GM18861 (cell line): ENCODE measurements around the gene SERPINB3.
"Not testable (repeated sequence)": the region's sequence is repeated elsewhere in the genome, so short reads cannot be mapped to it uniquely, and the experiment has no call there.

Experiments used
- ATAC-seq: cut with Tn5 transposase; IDR thresholded peaks from one replicate; pipeline ENCODE4 v1.9.1; 2021; ENCODE audit not compliant: unreplicated experiment

The SERPINB3 gene

GRCh38 chr18:63648241-63648640, 13.5 kb downstream of the SERPINB3 start:
- no peak for ATAC-seq

GRCh38 chr18:63646936-63647335, 14.8 kb downstream of the SERPINB3 start:
- ATAC-seq = no peak

- ATAC-seq = not testable (repeated sequence)
These were observed 17.0 kb downstream of the SERPINB3 start for GRCh38 chr18:63644694-63645093.

GRCh38 chr18:63644142-63644541, 17.6 kb downstream of the SERPINB3 start, which contains the start of gene SERPINB4:
SERPINB4 (minus strand) TSS chr18:63644256; CDS start chr18:63643577, 679 bp downstream.
- ATAC-seq = not testable (repeated sequence)

GRCh38 chr18:63642668-63643356, 18.9 kb downstream of the SERPINB3 start:
- ATAC-seq = not testable (repeated sequence)

GRCh38 chr18:63641157-63641680, 20.5 kb downstream of the SERPINB3 start:
- ATAC-seq = not testable (repeated sequence)

GRCh38 chr18:63637703-63638102, 24.0 kb downstream of the SERPINB3 start:
- ATAC-seq = no peak

GRCh38 chr18:63627819-63628218, 33.9 kb downstream of the SERPINB3 start:
- ATAC-seq = no peak

GRCh38 chr18:63626431-63626830, 35.3 kb downstream of the SERPINB3 start:
- no peak for ATAC-seq

GRCh38 chr18:63624863-63625262, 36.8 kb downstream of the SERPINB3 start:
- ATAC-seq = no peak

- no peak for ATAC-seq
These were observed 42.0 kb downstream of the SERPINB3 start for GRCh38 chr18:63619661-63620060.

- no peak for ATAC-seq
These were observed 43.8 kb downstream of the SERPINB3 start for GRCh38 chr18:63617915-63618234.

GRCh38 chr18:63617049-63617914, 44.4 kb downstream of the SERPINB3 start:
- ATAC-seq = peak; percentile 77

GRCh38 chr18:63613420-63613819, 48.3 kb downstream of the SERPINB3 start:
- ATAC-seq = no peak

- ATAC-seq = no peak
These were observed 55.2 kb downstream of the SERPINB3 start for GRCh38 chr18:63606526-63606925.
